Endometrial microvascular endothelial cells (primary cell): ENCODE measurements around the gene RNF144B. TPM values are rescaled to one million over a fixed set of nuclear protein-coding genes. Genes with fewer than 3 reads are reported as not detected.
"Not testable (repeated sequence)": the region's sequence is repeated elsewhere in the genome, so short reads cannot be mapped to it uniquely, and the experiment has no call there.

ENCODE experiments used
- in situ Hi-C: cut with HindIII; loops from 2 replicates; pipeline ENCODE4 v1.10.0; 2017; ENCODE audit warnings: low sequenced_read_pairs, low pct_unique_long_range_greater_than_20kb; ENCODE audit errors: inconsistent ontology term
- total RNA-seq: library from RNA; depleted of rRNA; stranded (reverse); fragments of >200 nt; gene quantifications from one replicate; pipeline ENCODE4 v1.2.3, GENCODE V29; 2015; ENCODE audit errors: inconsistent ontology term

The RNF144B gene
- total RNA-seq, 1 donor from 2014 or later, result 269 TPM

GRCh38 chr6:18429655-18430297 lies 42.6 kb downstream of the RNF144B start:
- in situ Hi-C loops, result no loop called here

GRCh38 chr6:18431581-18431980 lies 44.4 kb downstream of the RNF144B start:
- in situ Hi-C loops, result no loop called here

GRCh38 chr6:18432180-18432579 lies 45.0 kb downstream of the RNF144B start:
- in situ Hi-C loops, result no loop called here

- in situ Hi-C loops, result no loop called here
Measured at GRCh38 chr6:18432619-18433018, 45.5 kb downstream of the RNF144B start.

GRCh38 chr6:18433059-18433458 lies 45.9 kb downstream of the RNF144B start:
- in situ Hi-C loops, result no loop called here

GRCh38 chr6:18436341-18436740 lies 49.2 kb downstream of the RNF144B start:
- in situ Hi-C loops, result no loop called here

- in situ Hi-C loops, result no loop called here
Measured at GRCh38 chr6:18439581-18439980, 52.4 kb downstream of the RNF144B start.

GRCh38 chr6:18441251-18441979 lies 54.3 kb downstream of the RNF144B start:
- in situ Hi-C loops, result no loop called here

GRCh38 chr6:18444111-18444510 lies 57.0 kb downstream of the RNF144B start:
- in situ Hi-C loops, result no loop called here

- in situ Hi-C loops, result no loop called here
Measured at GRCh38 chr6:18445228-18445627, 58.1 kb downstream of the RNF144B start.

- in situ Hi-C loops, result no loop called here
Measured at GRCh38 chr6:18446771-18447170, 59.6 kb downstream of the RNF144B start.

- in situ Hi-C loops, result no loop called here
Measured at GRCh38 chr6:18447552-18447951, 60.4 kb downstream of the RNF144B start.

- in situ Hi-C loops, result no loop called here
Measured at GRCh38 chr6:18451756-18452155, 64.6 kb downstream of the RNF144B start.

GRCh38 chr6:18454446-18454845 lies 67.3 kb downstream of the RNF144B start:
- in situ Hi-C loops, result no loop called here

- in situ Hi-C loops, result no loop called here
Measured at GRCh38 chr6:18457065-18457737, 70.1 kb downstream of the RNF144B start.

GRCh38 chr6:18458086-18458485 lies 70.9 kb downstream of the RNF144B start:
- in situ Hi-C loops, result not testable (repeated sequence)

- in situ Hi-C loops, result no loop called here
Measured at GRCh38 chr6:18463429-18463828, 76.3 kb downstream of the RNF144B start.

- in situ Hi-C loops, result no loop called here
Measured at GRCh38 chr6:18464176-18464575, 77.0 kb downstream of the RNF144B start.

GRCh38 chr6:18465410-18466154 lies 78.4 kb downstream of the RNF144B start:
- in situ Hi-C loops, result no loop called here
